ENCODE results near the gene NRXN3.

The NRXN3 gene

DNA sequence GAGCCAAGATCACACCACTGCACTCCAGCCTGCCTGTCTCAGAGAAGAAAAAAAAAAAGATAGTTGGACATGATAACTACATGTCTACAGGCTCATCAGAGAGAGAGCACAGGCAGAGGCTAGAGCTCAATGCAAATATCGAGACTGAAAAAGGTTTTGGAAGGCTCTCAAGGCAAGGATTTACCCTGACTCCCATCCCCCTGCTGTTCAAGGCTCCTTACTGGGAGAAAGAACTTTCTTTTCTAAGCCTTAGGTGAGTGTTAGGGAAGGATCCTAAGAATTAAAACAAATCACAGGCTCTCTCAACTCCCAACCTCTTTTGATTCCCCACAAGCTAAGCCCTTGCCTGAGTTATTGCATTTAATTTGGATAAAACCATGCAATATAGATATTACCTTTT lies 1516.0 kb downstream of the NRXN3 start:
- no peak for DNase-seq

DNA sequence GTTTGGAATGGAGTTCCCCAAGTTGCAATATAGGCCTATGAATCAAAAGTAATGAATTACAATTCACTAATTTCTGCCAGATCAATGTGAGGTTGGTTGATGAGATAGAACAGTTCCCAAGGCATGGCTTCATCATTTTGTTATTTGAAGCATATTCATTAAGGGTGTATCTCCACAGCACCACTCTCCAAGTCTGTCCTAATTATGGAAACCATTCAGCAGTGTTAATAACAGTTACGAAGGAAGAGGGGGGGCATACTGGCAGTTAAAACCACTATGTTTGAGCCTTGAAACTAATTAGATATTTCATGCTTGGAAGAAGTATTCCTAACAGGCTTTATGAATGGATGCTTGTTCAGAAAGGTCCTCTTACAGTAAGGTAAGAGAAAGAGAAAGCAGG lies 1520.8 kb downstream of the NRXN3 start:
- no peak for DNase-seq

DNA sequence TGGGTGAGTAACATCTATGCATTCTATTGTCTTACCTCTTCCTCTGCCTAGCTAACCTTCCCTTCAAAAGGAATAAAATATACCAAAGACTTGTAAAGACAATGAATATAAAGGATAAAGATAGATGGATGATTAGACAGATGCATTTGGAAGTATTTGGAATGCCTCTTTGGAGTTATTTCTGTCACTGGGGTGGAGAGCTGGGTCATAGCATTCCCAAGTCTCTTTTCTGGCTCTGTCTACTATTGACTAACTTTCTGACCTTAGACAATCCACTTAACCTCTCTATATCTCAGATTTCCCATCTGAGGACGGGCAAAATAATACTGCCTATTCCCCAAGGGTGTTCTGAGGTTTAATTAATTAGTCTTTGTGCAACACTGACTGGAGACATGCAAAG lies 1523.8 kb downstream of the NRXN3 start:
- DNase-seq: no peak

DNA sequence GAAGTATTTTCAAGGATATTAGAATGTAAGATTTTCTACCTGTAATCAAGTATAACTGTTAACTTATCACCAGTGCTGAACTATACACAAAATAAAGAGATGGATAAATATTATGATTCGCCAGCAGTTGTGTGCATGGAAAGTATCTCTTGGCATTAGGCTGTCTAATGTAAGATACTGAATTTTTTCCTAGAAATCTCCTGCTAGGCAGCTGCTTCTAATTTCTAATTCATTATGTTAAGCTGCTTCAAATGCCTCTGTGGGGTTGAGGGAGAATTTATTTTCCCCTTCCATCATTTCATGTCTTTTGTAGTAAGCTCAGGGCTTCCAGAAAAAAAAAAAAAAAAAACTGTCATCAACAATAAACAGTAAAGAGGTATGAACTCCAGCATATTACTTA lies 1525.1 kb downstream of the NRXN3 start:
- DNase-seq: no peak

DNA sequence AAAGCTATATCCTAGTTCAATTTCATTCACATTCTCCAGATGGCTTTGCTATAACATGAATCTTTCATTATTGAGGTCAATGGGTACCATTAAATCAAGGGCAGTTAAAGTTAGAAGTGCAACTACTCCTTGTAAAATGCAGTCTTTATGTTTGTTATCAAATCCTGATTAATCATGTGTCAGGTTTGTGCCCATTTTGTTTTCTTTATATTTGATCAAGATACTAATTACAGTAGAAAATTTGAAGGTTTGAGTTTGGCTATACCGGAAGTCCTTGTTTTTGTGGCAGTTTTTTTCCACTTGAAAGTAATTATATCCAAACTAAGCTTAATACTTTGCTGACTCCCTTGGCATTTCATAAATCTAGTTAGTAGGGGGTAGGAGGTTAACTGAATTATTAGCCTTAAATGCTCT lies 1528.1 kb downstream of the NRXN3 start:
- DNase-seq: no peak

DNA sequence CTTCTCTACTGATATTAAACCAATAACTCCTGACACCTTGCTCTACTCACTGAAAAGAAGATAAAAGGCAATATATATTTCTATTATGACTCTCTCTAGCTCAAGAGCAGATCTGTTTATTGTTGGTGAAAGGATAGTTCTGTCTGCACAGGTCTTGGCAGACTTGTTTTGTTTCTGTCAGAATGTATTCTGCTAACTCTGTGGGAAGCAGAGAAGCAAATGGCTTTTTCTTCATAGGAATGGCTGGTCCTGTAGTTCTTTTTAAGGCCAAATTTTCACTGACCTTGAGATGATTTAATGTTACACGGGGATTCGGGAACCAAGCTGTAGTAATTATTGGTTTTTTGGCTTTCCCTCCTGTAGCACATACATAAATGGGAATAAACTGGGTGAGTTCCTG lies 1529.0 kb downstream of the NRXN3 start:
- no peak for DNase-seq

DNA sequence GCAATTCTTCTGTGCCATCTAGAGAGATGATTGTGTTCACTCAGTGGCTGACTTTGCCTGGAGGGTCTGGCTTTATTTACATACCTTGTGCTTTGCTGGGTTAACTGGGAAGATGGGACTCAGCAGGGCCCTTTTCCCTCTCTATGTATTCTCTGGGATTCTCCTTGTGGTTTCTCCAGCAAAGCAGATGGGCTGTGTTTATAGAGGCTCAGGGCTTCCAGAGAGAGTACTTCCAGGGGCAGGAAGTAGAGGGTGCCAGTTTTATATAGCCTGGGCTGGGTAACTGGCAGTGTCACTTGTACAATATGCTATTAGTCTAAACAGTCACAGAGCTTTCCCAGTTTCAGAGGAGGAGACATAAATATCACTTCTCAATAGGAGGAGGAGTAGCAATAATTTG lies 1531.2 kb downstream of the NRXN3 start:
- no peak for DNase-seq

DNA sequence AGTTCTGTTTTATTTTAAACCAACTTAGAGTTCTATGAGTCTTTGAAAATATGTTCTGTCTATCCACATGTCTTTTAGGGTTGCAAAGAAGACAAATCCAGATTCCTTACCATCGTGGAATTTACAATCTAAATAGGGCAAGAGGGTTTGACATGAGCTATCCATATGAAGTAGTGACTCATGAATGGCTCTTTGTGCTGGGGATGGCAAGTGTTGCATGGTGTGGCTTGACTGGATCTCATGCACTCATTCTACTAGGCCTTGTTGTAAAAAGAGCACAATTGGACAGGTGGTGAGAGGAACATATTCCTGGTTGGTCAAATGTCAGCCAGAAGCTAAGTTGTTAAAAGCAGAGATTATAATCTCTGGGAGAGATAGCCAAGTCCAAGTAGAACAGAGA lies 1532.0 kb downstream of the NRXN3 start:
- no peak for DNase-seq

DNA sequence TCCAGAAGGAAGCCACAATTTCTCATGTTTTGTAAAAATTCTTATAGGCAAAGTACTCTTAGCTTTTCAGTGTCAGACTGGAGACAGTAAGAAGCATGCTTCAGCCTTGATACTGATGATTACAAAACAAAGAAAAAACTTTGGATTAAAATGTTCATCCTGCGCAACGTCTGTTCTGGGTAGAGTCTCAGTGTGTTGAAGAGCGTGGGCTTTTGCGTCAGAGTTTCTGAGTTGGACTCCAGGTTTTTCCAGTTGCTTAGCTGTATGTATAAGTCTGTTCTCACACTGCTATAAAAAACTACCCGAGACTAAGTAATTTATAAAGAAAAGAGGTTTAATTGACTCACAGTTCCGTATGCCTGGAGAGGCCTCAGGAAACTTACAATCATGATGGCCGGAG lies 1533.0 kb downstream of the NRXN3 start:
- DNase-seq: no peak

DNA sequence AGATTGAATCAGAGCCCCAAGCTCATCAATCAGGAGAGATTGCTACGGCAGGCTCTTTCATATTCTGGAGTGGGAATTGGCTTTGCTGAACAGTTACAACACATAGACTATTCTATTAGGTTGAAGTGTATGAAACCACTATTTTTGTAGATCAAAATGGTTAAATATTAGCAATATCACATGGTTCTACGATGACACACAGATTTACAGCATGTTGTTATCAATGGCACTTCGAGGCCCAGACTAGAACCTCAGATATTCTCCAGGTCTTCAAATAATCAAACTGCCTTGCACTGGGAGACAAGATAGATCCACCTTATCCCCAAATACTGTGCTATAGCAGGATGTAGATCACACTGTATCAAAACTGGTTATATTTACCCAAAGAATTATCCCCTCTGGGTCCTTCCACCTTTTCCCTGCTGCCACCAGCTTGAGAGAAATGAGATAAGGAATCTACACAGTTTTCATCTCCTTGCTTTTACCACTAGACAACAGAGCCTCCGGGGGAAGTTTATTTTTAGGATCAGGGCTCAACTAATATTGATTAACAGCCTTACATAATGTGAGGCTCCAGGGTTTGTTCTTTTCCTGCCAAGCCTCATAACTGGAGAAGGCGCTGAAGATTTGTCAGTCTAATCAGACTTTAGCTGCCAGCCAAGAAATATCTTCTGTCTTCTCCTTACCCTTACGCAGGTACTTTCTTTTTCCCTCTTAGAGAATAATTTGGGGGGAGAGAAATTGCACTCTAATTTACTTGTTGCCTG lies 1534.1 kb downstream of the NRXN3 start:
- DNase-seq: no peak

DNA sequence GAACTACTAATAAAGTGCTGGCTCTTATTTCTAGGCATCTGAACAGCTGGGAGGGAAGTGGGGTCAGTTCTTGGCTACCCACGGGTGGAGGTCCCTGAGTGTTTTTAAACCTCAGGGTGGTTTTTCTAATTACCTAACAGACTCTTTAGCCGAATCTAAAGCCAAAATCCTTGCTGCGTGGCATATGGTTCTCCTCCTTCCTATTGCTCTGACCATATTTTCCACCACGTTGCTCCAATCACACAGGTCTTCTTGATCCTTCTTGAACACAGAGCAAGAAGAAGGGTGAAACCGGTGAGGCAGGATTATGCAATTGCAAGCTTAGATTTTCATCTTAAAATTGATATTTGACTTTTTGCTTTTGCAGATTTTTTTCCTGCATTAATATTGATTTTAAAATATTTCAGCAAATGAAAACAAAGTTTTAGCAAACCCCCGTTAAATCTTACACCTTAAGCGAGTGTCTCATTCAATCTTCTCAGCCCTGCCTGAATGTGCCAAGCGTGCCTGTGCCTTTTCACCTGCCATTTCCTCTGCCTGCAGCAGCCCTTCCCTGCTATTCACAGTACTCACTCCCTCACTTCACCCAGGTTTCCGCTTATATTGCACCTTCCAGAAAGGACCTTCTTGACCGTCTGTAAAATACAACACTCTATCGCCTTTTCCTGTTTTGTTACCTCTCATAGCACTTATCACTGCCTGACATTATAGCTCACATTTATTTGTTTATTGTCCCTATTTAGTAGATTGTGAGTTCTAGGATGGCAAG lies 1535.1 kb downstream of the NRXN3 start:
- no peak for DNase-seq

DNA sequence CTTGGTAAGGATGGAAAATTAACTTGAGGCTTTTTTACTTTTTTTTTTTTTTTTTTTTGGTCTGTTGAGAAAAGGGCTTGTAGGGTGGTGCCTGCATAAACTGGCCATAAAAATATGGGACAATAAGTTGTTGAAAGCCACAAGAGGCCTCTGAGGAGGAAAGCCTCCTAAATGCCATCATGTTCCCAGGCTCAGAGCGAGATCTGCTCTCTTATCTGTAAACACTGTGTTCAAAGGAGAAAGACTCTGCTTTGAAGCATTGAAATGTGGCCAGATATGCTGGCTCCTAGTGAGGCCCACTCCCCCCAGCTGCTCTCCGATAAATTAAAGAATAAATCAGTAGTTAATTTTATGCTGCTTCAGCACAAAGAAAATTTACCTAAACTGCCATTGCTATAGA lies 1536.2 kb downstream of the NRXN3 start:
- no peak for DNase-seq

DNA sequence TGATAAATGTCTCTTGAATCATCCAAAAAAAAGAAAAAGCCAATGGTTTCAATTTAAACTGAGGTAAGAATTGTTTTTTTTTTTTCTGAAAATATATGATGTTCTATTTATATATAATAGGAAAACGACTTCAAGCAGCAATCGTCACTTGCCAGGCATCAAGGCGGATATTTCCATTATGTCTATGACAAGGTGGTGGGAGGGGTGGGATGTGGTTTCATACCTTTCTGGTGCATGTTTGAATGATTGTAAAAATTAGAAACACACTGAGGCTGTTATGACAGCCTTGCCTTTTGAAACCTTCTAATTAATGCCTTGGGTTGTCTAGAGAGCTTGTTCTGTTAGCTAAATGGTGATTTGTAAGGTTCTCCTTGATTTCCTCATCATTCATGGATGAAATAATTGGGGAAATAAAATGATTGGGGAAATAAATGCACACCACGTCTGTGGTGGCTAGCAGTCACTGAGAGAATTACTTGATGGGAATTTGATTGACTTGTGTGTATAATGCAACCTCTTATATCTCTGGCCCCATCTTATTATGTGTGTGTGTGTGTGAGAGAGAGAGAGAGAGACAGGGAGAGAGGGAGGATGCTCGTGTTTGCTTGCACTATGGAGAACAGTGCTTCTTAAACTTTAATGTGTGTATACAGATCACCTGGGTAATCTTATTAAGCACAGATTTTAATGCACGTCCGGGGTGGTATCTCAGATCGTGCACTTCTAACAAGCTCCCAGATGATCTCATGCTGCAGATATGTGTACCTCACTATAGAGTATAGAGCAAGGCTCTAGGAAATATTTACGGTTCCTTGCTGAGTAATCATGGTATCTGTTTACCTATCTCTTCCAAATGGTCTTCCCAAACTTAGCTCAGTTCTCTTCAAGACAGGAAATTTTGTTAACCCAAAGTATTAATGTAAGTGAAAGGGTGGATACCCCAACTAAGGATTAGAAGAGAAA lies 1538.5 kb downstream of the NRXN3 start:
- no peak for DNase-seq

DNA sequence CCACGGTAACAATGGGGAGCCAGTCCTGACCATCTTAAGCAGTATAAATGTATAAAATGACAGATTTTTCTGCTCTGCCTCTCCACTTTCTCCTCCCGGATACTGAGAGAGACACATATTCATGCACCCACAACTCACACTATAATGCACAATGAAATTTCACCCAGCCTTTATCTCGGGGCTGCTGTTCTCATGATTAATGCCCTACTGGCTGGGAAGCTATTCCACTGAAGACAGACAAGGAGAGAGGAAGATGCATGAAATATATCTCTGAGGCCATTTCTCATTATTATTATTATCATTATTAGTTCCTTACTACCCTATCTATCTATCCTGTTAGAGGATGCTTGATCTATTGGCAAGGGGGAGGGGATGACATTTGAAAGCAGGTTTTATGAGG lies 1539.4 kb downstream of the NRXN3 start:
- DNase-seq: no peak

DNA sequence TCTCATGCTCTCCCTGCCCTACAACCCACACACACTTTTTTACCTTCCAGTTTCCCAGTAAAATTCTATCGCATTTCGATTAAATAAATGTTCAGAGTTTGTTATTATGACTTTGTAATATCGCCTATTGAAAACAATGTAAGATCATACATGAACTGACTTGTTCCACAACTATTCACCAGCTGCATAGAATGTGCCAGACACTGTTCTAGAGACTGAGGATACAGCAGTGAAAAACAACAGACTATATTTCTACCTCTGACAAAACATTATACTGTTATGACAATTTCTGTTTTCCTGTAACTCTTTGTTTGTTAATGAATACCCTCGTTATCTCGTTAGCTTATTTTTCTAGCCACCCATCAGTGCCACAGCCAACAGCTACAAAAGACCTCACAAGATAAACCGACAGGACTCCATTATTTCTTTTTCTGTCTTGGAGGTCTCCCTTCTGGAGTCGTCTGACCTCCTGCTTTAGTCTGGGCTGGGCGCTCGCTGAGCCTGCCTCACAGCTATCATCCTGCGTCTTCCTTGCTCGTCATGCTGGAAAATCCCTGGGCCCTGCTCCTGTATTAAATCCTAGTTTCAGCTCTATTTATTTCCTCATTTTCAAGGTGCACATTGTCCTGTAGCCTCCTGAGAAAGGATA lies 1542.3 kb downstream of the NRXN3 start:
- no peak for DNase-seq

DNA sequence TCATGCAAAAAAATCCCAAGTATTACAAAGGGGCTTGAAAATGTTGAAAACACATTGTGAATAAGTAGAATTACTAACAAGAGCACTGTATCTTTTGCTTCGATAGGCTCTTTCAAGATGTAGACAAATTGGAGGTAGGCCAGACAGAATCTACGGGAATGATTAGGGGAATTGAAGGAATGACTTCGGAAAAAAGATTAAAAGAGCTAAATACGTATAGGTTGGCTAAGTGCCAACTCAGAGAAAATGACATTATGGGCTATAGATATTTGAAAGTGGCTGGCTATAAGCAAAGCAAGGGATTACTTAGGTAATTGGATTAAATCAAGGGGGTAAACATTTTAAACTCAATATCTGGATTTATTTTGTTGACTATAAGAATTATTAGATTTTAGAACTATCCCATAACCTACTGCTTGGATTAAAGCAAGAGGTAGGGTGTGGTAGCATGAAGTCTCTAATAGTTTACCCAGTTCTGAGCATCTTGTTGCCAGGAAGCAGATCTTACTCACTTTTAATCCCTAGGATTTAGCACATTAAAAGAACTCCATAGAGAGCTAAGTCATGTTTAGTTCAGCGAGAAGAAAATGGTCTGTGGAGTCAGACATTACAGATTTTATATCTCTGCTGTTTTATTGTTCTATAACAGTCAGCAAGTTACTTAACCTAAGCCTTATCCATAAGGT lies 1551.4 kb downstream of the NRXN3 start:
- DNase-seq: no peak

DNA sequence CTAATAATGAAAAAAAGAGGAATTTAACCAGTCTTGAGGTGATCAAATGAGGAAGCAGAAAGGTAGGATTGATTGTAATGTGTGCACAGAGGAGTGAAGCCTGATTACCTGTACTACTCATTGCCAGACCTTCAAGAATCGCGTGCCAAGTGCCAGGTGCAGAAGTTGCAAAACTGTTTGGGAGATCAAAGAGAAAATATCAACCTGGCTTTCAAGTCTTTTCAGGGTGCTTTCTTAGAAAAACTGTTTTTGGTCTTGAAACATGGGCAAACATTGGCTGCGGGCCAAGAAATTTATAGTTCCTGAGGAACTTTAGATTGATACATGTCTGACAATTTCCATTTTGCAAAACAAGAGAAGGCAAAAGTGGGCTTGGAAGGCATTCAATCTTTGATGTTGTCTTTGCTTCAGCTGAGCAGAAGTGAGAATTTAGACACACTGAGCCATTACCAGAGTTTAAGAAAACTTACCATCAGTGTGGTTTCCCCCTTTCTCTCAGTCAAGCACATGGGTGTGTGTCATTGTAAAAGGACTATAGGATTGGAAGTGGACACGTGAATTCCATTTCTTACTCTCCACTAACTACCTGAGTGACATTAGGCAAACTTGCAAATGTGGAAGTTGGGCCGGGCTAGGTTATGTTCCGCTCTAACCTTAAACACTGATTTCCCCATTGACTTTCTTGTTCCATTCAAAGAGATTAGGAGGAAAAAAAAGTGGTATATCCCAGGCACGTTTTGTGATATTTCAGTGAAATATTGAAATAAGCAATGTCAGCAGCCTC lies 1555.0 kb downstream of the NRXN3 start:
- DNase-seq: peak in 1 of 5 donors; percentile 2

DNA sequence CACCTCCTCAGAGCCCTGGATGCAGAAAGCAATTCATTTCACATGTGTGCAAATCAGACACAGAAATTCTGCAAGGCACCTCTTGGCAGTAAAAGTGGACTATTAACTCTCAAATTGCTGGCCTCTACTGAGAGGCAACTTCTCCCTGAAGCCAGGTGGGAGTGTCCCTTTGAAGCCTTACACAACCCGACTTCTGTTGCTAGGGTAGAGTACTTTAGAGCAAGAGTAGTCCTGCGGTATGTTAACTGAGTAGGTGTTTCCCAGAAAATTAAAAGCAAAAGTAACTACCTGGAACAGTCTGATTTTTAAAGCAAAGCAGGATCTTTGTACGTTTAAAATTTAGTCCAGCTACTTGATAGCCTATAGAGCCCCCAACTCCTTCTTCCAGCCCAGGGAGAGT lies 1557.7 kb downstream of the NRXN3 start:
- no peak for DNase-seq

DNA sequence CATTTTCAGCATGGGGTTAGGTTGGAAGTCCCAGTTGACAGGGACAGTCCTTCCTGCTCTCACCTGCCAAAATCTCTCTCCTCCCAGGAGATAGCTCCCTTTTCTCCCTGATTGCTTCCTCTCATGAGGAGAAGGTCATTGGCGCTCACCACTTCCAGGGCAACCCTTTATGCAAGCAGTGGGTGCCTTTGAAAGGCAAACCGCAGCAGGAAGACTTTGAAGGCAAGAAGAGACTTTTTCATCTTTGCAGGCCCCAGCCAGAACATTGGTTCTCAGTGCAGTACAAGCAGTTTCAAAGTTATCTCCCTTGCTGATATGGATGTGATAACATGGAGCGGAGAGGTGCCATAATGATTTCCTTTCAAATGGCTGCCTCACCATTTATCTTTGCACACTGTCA lies 1558.2 kb downstream of the NRXN3 start:
- no peak for DNase-seq

DNA sequence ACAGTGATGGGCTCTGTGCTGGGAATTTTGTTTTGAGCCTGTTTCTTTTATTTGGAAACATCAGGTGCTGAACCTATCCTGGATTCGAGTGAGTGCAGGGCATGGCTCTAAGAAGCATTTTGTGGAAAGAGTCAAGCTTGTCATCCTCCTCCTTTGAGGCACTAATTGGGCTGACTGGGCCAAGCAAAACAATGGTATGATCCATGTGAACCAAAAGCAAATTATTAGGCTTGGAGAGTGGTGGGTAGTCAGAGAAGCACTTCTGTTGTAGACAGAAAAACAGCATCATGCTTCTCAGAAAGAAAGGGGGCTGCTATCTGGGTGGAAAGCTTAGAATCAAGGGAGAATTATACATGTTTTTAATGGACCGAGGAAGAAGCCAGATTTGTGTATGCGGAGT lies 1559.6 kb downstream of the NRXN3 start:
- no peak for DNase-seq

DNA sequence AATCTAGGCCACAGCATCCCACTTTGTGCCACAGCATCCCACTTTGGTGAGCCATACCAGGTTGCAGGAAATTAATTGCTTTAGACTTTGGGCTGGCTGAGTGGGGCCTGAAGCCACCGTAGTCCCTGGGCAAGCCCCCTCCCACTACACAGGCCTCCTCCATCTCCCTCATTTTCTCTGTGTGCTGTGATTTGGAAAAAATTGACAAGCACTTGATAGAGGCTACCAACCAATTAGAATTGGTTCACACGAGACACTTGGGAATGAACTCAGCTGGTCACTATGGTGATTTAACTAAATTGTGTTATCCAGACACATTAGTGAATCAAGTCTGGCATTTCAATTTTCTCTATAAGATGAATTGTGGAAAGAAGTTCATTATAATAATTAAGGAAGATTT lies 1560.0 kb downstream of the NRXN3 start:
- no peak for DNase-seq
